GM20431 (cell line): ENCODE measurements around the gene YIPF4.
"Not testable (repeated sequence)": the region's sequence is repeated elsewhere in the genome, so short reads cannot be mapped to it uniquely, and the experiment has no call there.

Source experiments
- in situ Hi-C: fragments of 300-500 bp; cut with MseI, MboI; formaldehyde crosslinking; loops from one replicate; pipeline ENCODE4 v1.15.0; 2020; ENCODE audit warnings: low sequenced_read_pairs; ENCODE audit not compliant: unreplicated experiment

YIPF4 gene

GRCh38 chr2:32278478-32278853, 762 bp downstream of the YIPF4 start:
- in situ Hi-C loops = no loop called here

- in situ Hi-C loops = no loop called here
Observed at GRCh38 chr2:32284321-32284720, 6.6 kb downstream of the YIPF4 start.

GRCh38 chr2:32289165-32289999, 11.7 kb downstream of the YIPF4 start:
- in situ Hi-C loops = no loop called here

- in situ Hi-C loops = no loop called here
Observed at GRCh38 chr2:32290000-32290339, 12.3 kb downstream of the YIPF4 start.

- in situ Hi-C loops = no loop called here
Observed at GRCh38 chr2:32291746-32292145, 14.0 kb downstream of the YIPF4 start.

GRCh38 chr2:32293493-32293892, 15.8 kb downstream of the YIPF4 start:
- in situ Hi-C loops = not testable (repeated sequence)

GRCh38 chr2:32293966-32294562, 16.4 kb downstream of the YIPF4 start:
- in situ Hi-C loops = not testable (repeated sequence)

GRCh38 chr2:32310577-32310976, 32.9 kb downstream of the YIPF4 start:
- in situ Hi-C loops = no loop called here

- in situ Hi-C loops = no loop called here
Observed at GRCh38 chr2:32314886-32315285, 37.2 kb downstream of the YIPF4 start.

- in situ Hi-C loops = not testable (repeated sequence)
Observed at GRCh38 chr2:32328679-32329078, 51.0 kb downstream of the YIPF4 start.

- in situ Hi-C loops = not testable (repeated sequence)
Observed at GRCh38 chr2:32329180-32329980, 51.7 kb downstream of the YIPF4 start.

GRCh38 chr2:32330136-32330535, 52.4 kb downstream of the YIPF4 start:
- in situ Hi-C loops = no loop called here

GRCh38 chr2:32342801-32343200, 65.1 kb downstream of the YIPF4 start:
- in situ Hi-C loops = no loop called here

GRCh38 chr2:32350797-32351196, 73.1 kb downstream of the YIPF4 start:
- in situ Hi-C loops = not testable (repeated sequence)

GRCh38 chr2:32355976-32356680, 78.4 kb downstream of the YIPF4 start:
- in situ Hi-C loops = no loop called here

GRCh38 chr2:32356681-32357317, 79.1 kb downstream of the YIPF4 start, which contains the start of gene BIRC6:
TSS of gene BIRC6 (plus strand) at chr2:32357023. CDS start at chr2:32357162, 139 bp downstream.
- in situ Hi-C loops = no loop called here

GRCh38 chr2:32357318-32358110, 79.8 kb downstream of the YIPF4 start:
- in situ Hi-C loops = no loop called here

GRCh38 chr2:32358111-32358482, 80.4 kb downstream of the YIPF4 start:
- in situ Hi-C loops = no loop called here

- in situ Hi-C loops = no loop called here
Observed at GRCh38 chr2:32360416-32360815, 82.7 kb downstream of the YIPF4 start.
